ENCODE measurements around the gene WWOX. TPM values are rescaled to one million over a fixed set of nuclear protein-coding genes. Genes with fewer than 3 reads are reported as not detected.

Gene WWOX
- total RNA-seq, 1 donor from 2014 or later = 106 TPM

DNA sequence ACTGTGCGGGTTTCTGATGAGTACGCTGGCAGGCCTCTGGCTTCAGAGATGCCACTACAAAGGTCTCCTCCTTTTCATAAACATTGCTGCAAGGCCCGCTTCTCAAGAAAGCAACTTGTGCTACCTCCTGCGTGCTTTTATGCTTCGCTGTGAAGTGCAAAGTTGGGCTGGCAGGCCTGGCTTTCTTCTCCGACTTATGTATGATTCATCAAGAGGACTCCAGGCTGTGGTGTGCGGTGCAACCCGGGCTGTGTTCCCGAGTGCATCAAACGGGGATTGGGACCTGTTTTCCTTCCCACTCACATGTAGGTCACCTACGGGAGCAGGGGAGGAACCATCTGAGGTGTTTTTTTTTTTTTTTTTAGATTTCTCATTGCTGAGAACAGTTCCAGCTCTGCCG is 534.1 kb downstream of the WWOX start:
- no peak overlapping the region for H3K27ac ChIP-seq
- intact Hi-C loops (cut with DNase I) = no loop called here
- H3K9me3 ChIP-seq = no peaks in the 10 kb centered on the region
- no peak overlapping the region for H3K4me3 ChIP-seq
- no peaks in the 10 kb centered on the region for H3K4me1 ChIP-seq
- TF ChIP-seq, protein P1, sequence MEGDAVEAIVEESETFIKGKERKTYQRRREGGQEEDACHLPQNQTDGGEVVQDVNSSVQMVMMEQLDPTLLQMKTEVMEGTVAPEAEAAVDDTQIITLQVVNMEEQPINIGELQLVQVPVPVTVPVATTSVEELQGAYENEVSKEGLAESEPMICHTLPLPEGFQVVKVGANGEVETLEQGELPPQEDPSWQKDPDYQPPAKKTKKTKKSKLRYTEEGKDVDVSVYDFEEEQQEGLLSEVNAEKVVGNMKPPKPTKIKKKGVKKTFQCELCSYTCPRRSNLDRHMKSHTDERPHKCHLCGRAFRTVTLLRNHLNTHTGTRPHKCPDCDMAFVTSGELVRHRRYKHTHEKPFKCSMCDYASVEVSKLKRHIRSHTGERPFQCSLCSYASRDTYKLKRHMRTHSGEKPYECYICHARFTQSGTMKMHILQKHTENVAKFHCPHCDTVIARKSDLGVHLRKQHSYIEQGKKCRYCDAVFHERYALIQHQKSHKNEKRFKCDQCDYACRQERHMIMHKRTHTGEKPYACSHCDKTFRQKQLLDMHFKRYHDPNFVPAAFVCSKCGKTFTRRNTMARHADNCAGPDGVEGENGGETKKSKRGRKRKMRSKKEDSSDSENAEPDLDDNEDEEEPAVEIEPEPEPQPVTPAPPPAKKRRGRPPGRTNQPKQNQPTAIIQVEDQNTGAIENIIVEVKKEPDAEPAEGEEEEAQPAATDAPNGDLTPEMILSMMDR (IDR thresholded peaks at IDR 0.05) = no peak
- H3K36me3 ChIP-seq = no peaks in the 10 kb centered on the region
- no peak for DNase-seq (ENCODE audit: low spot score in 2 of 2)
- H3K27me3 ChIP-seq = no peaks in the 10 kb centered on the region

DNA sequence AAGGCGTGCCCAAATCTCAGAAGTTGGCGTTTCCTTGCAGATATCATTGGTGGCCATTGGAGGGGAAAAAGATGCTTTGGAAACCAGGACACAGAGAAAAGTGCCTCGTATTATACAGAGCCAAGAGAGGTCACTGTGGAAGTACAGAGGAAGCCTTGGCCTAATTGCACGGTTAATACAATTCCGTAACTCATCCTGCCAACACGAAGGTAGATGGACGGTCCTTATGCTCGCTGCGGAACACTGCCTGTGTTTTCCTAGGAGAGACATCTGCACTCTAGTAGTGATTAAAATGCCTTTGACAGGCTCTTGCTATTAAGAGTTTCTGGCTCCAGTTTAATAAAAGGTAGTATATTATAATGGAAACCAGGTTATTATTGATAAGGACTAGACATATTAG is 536.4 kb downstream of the WWOX start:
- DNase-seq (ENCODE audit: low spot score in 2 of 2) = no peak
- H3K4me1 ChIP-seq = no peaks in the 10 kb centered on the region
- no peaks in the 10 kb centered on the region for H3K36me3 ChIP-seq
- intact Hi-C loops (cut with DNase I) = no loop called here
- no peak overlapping the region for H3K4me3 ChIP-seq
- H3K27ac ChIP-seq = no peak overlapping the region
- no peaks in the 10 kb centered on the region for H3K27me3 ChIP-seq
- no peaks in the 10 kb centered on the region for H3K9me3 ChIP-seq
- TF ChIP-seq, protein P1 (IDR thresholded peaks at IDR 0.05) = no peak

DNA sequence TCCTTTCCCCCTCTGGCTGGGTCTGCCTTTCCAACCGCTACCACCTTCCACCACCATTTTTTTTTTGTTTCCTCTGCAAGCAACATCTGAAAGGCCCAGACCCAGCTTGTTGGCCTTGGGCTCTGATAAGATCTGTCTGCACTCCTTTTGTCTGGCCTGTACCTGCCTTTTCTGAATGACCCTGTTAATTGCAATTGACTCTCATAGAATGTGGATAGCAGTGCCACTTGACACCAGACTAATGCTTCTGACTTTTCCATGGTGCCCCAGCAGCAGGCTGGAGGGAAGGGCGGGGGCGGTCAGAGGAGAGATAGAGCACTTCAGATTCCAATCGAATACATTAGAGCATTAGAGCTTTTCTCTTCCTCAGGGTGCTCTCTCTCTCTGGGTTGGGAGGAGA is 538.9 kb downstream of the WWOX start:
- no peaks in the 10 kb centered on the region for H3K36me3 ChIP-seq
- no peaks in the 10 kb centered on the region for H3K9me3 ChIP-seq
- H3K27me3 ChIP-seq = no peaks in the 10 kb centered on the region
- H3K4me3 ChIP-seq = no peak overlapping the region
- TF ChIP-seq, protein P1 (IDR thresholded peaks at IDR 0.05) = no peak
- intact Hi-C loops (cut with DNase I) = no loop called here
- H3K4me1 ChIP-seq = no peaks in the 10 kb centered on the region
- no peak for DNase-seq (ENCODE audit: low spot score in 2 of 2)
- no peak overlapping the region for H3K27ac ChIP-seq

DNA sequence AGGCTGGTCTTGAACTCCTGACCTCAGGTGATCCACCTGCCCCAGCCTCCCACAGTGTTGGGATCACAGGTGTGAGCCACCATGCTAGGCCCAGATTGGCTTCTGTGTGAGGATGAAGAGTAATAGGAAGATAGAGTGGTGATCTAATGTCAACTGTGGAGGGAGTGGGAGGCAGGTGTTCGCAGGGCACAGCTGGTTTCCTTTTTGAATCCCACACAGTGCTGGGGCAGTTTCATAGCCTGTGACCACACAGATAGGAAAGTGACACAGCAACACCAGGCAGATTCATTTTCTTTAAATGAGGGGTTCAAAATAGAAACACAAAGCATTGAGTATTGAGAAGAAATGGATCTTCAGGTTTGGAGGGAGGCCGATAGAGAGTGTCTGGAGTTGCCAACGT is 540.3 kb downstream of the WWOX start:
- H3K4me1 ChIP-seq = no peaks in the 10 kb centered on the region
- H3K36me3 ChIP-seq = no peaks in the 10 kb centered on the region
- TF ChIP-seq, protein P1 (IDR thresholded peaks at IDR 0.05) = no peak
- no peak for DNase-seq (ENCODE audit: low spot score in 2 of 2)
- no peak overlapping the region for H3K27ac ChIP-seq
- no peaks in the 10 kb centered on the region for H3K9me3 ChIP-seq
- no peak overlapping the region for H3K4me3 ChIP-seq
- intact Hi-C loops (cut with DNase I) = no loop called here
- H3K27me3 ChIP-seq = no peaks in the 10 kb centered on the region

DNA sequence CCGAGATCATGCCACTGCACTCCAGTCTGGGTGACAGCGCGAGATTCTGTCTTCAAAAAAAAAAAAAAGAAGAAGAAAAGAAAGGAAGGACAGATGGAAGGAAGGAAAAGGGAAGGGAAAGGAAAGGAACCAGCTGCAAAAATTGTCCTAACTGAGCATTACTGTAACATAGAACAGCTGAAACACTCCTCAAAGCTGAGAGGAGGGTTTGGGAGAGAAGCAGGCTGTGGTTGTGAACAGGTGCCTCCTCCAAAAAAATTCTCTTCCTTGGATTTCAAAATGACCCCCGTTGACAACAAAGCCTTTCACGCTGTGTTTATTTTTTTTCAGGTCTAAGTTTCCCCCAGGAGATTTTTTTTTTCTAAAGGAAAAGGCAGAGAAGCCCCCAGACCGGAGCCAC is 541.4 kb downstream of the WWOX start:
- Histone ChIP-seq H3K9me3 (no peaks in the 10 kb centered on the region), H3K27ac (no peak overlapping the region), H3K4me1 (no peaks in the 10 kb centered on the region), H3K4me3 (no peak overlapping the region), H3K36me3 (no peaks in the 10 kb centered on the region), H3K27me3 (no peaks in the 10 kb centered on the region)
- TF ChIP-seq, protein P1 (IDR thresholded peaks at IDR 0.05) = no peak
- intact Hi-C loops (cut with DNase I) = no loop called here
- DNase-seq (ENCODE audit: low spot score in 2 of 2) = no peak

DNA sequence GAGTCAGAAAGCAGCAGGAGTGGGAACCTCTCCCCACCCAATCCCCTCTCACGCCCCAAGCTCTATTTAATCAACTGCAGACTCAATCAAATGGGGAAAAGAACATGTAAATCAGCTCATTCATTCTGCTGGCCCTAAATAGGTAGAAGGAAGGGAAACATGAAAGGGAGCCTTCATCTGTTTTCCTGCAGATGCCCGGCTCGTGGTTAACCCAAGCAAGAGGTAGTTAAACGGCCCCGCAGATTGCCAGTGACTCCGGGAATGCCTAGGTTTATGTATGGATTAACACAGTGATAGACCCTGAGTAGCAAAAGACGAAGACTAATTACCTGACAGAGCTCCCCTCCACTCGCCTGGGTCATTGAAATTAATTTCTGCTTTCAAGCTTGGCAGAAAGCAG is 542.0 kb downstream of the WWOX start:
- H3K9me3 ChIP-seq = no peaks in the 10 kb centered on the region
- intact Hi-C loops (cut with DNase I) = no loop called here
- DNase-seq (ENCODE audit: low spot score in 2 of 2) = no peak

More for the DNA sequence above, 542.0 kb downstream of the WWOX start:
- TF ChIP-seq, protein P1 (IDR thresholded peaks at IDR 0.05) = no peak
- H3K4me1 ChIP-seq = no peaks in the 10 kb centered on the region
- H3K36me3 ChIP-seq = no peaks in the 10 kb centered on the region
- H3K27ac ChIP-seq = no peak overlapping the region
- H3K4me3 ChIP-seq = no peak overlapping the region
- no peaks in the 10 kb centered on the region for H3K27me3 ChIP-seq
